NCI-H2171 treated with DMSO at 0.1 percent for 48 hours (cell line): ENCODE data around the gene LHPP.

ENCODE experiments used
- DNase-seq: peaks from one replicate; lab custom pipeline; 2025; lab: John Stamatoyannopoulos, UW

The LHPP gene

GRCh38 chr10:124595143-124595883, 133.7 kb downstream of the LHPP start:
- no peak for DNase-seq

- no peak for DNase-seq
Observed at GRCh38 chr10:124596116-124596785, 134.6 kb downstream of the LHPP start.

DNA sequence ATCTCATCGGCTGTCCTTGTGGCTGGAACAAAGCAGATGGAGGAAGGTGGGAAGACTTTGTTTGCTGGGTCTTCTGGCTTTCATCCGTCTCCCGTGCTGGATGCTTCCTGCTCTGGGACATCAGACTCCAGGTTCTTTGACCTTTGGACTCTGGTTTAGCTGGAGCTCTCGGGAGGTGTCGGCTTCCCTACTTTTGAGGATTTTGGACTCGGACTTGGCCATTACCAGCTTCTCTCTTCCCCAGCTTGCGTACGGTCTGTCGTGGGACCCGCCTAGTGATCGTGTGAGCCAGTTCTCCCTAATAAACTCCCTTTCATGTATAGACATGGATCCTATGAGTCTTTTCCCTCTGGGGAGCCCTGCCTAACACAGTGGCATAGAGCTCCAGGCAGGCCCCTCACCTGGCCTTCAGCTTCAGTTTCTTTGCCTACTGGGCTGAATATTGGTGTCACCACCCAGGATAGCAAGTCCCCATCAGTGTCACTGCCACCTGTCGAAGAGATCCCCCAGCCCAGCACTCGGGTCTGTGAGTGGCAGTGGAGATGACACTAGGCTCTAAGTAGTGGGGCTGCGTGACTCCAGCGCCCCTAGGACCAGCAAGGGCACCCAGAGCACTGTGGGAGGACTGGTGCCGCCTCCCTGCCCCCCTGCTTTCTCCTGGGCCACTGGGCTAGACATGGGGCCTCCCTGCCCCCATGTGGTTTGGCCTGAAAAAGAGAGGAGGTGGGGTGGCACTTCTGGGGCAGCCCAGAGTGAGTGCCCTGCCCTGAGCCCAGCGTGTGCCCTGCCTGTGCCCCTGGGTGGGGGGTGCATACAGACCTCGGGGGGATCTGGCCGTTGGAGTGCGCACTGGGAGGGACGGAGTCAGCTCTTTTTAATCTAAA, 135.6 kb downstream of the LHPP start:
- no peak for DNase-seq

DNA sequence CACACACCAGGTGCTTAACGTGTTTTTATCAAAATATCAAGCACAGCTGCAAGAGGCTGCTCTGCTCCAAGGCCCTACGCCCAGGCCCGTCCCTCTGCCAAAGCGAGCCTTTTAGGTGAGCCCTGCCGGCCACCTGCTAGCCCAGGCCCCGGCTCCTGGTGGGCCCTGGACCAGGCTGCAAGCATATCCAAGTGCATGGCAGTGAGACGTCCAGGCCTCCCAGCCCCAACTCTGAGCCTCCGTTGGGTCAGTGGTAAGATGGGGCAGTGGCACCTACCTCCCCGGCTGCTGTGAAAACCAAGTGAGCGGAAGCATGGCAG, 136.2 kb downstream of the LHPP start:
- no peak for DNase-seq

- no peak for DNase-seq
Observed at GRCh38 chr10:124598196-124598595, 136.6 kb downstream of the LHPP start.

DNA sequence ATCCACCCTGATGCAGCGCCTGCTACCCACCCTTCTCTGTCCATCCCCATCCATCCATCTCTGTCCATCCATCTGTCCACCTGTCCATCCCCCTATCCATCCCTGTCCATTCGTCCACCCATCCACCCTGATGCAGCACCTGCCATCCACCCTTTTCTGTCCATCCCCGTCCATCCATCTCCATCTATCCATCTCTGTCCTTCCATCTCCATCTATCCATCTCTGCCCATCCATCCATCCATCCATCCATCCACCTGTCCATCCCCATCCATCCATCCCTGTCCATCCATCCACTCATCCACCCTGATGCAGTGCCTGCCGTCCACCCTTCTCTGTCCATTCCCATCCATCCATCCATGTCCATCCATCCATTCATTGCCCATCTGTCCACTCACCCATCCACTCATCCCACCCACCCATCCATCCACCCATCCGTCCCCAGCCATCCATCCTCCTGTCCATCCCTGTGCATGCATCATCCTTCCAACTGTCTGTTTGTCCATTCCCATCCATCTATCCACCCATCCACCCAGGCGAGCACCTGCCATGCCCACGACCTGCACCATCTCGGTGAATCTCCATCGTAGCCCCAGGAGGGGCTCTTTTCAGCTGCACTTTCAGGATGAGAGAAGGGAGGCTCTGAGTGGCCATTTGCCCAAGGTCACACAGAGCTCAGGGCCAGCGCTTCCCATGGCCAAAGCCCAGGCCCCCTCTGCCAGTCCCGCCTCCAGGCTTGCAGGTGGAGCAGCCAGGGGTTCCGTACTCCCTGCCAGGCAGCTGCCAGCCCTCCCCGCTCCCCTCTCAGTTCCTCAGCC, 137.4 kb downstream of the LHPP start:
- no peak for DNase-seq

DNA sequence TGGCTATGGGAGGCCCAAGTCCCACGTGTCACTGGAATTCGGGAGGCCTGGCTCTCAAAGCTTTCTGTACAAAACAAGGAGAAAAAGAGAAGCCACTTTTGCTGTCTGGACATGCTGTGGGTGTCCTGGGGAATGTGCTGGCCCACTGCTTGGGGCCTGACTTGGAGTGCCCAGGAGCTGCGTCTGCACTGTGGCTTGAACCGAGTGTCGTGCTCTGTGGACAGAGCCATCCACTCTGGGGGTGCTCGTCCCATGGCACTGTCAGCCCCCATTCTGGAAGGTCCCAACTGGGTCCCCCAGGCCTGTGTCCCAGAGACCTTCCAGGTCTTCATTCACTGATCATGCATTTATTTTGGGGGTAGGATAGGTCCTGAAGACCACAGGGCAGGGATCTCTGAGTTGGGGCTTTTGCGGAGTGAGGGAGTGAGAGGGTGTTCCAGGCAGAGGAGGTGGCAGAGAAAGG, 138.0 kb downstream of the LHPP start:
- no peak for DNase-seq

GRCh38 chr10:124600051-124600880, 138.6 kb downstream of the LHPP start:
- no peak for DNase-seq

DNA sequence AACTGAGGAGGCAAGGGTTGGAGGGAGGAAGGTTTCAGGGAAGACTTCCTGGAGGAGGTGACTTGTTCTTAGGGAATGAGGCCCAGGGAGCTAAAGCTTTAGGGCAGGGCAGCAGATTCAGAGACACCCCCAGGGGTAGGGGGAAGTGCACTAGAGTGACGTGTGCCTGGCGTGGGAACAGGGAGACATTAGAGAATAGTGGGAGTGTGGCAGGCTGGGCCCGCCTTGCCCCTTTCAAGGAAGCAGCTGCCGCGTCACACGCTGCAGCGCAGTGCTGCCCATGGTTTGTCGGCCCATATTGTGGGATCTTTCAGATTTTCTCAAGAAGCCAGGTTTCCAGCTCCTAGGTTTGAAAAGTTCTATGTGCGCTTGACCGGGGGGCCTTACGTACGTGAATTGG, 139.4 kb downstream of the LHPP start:
- DNase-seq, result no peak

DNA sequence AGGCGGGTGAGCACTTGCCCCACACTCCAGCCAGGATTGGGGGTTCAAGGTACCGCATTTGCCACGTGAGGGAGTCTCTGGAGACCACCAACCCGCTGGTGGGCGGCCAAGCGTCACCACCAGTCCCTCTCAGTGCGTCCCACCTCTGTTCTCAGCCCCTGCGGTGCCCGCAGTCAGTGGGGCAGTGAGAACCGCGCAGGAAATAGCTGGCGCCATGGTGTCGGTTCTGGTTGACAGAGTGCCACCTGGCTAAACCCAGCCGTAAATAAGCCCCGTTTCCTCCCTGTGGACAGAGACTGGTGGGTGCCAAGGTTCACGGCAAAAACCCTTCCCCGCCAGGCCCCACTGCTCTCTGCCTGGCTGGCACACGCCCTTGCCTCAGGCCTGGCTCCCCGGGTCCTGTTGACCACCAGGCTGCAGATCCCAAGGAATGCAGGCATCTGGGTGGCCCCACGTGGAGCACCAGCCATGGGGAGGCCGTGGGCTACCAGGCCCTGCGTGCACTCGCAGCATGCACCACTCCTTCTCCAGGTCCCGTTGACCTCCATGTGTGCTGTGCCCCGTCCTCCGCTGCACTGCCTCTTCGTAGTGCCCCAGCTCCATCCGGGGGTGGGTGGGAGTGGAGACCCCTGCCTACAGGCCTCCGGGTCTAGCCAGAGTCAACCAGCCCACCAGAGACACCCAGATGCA, 140.0 kb downstream of the LHPP start:
- DNase-seq, result no peak

GRCh38 chr10:124602121-124602561, 140.5 kb downstream of the LHPP start:
- DNase-seq, result no peak

DNA sequence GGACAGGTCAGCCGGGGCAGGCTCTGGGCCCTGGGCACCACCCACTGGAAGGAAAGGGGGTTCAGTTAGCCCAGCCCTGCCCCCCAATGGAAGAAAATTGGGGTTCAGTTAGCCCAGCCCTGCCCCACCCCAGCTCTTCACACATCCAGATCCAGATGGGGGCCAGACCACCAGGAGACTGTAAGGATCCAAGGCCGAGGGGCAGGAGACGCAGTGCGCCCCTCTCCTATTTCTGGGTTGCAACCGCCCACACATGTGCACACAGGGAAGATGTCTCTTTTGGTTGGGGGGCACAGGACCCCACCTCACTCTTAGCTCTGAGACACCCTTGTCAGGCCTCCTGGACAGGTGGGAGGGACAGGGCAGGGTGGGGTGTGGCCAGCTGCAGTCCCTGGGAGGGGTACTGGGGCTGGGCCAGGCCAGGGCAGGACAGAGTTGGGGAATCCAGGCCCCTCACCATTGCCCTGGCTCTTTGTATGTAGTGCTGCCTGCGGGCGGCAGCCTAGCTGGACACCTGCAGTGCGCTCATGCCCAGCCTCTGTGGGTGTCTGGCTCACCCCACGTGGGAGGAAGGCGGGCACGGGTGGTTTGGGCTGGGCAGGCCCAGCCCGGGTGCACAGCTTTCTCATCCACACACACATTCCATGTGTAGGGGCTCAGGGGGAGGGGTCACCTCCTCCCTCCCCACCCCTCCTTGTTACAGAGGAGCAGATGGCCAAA, 141.2 kb downstream of the LHPP start:
- no peak for DNase-seq

DNA sequence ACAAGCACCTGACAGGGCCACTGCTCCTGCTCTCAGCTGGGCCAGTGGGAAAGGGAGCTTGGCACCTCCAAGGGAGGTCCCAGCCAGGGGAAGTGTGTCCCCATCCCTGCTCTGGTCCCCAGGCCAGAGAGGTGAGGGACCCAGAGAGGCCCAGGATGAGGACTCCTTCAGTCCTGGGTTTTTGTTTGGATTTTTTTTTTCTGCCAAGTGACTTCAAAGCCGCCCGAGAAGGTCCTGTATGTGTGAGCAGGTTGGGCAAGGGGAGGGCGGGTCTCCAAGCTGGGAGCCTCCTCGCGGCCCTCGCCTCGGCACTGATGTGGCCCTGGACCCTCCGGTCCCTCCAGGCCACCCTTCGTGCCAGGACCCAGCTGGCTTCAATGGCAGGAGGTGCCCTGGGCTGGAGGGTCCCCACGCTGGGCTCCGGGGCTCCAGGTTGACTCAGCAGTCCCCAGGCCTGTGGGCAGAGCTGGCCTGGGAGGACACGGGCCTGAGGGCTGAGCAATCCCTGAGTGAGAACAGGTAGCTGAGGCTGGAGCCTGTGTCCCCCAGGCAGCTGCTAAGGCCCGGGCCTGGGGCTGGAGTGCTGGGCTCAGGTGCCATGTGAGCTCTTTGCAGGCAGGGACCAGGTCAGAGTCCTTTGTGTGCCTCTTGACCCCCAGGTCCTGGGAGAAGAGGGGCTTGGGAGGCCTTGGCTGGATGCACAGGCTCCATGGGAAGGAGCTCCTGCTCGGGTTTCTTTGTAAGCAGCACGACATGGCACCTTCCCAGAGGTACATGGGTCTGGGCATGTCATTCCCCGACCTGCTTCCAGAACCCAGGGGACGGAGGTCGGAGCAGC, 142.0 kb downstream of the LHPP start:
- no peak for DNase-seq

DNA sequence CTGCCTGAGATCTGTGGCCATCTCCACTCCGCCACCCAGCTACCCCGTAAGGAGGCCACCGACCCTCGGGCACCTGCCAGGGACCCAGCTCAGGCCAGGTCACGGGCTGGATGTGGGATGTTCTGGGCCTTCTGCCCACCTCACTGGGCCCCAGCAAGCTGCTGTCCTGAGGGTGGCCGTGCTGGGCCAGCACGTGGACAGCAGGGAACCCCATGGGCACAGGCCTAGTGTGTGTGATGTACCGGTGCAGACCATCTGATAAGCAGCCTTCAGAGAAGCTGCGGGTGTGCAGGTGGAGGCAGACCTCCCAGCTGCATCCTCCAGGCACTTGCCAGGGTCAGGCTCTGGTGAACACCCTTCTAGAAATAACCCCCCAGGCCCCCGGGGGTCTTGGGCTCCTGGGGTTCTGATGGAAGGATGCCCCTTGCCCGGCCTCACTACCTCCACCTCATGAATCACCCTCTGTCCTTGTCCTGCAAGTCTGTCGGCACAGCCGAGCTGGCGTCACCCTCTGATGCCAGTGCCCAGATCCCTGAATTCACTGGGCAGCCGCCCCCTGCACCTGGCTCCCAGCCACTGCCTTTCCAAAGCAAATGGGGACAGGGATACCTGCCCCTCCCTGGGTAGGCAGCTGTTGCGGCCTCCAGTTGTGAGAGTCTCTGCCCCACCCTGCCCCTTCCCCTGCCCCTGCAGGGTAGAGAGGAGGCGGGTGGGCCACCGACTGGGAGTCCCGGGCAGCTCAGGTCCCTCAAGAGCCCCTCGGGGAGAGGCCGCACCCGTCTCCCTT, 142.8 kb downstream of the LHPP start:
- no peak for DNase-seq

GRCh38 chr10:124605001-124605370, 143.4 kb downstream of the LHPP start:
- no peak for DNase-seq

- no peak for DNase-seq
Observed at GRCh38 chr10:124605481-124605855, 143.8 kb downstream of the LHPP start.

DNA sequence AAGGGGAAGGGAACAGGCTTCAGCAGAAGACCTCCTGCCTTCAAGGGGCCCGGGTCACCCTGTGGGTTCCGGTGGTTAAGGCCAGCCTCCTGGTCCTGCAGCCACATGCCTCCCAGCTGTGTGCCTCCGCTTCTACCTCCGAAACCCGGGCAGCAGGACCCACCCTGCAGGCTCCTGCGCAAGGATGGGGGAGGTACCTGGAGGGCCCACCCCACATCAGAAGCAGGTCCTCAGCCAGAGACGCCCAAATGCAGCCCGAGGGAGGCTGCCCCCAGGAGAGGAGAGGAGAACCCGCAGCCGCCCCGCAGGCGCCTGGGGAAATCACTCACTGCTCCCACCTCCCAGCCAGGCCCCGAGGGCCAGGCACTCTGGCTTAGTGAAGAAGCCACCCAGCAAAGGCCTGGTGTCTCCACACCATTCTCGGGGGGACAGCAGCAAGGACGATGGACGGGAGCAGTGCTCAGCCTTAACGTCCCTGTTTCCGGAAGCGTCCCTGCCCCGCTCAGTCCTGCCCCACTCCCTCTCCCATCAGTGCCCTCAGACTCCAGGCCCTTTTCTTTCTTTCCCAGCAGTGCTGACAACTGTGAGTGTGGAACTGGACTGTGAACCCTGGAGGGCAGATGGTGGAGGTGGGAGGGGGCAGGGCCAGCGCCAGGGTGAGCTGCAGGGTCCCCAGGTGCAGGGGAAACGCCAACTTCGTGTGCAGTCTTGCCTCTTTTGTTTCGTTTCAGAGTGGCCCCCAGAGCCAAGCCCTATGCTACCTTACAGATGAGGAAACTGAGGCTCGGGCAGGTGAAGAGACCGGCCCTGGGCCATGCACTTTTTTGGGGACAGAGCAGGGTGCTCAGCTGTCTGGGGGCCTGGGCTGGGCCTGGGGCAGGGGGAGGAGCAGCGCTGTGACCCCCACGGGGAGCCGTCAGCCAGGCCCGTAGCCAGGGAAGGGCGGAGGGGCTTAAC, 144.5 kb downstream of the LHPP start:
- no peak for DNase-seq
